ENCODE results near the gene FAM151A.

The FAM151A gene

DNA sequence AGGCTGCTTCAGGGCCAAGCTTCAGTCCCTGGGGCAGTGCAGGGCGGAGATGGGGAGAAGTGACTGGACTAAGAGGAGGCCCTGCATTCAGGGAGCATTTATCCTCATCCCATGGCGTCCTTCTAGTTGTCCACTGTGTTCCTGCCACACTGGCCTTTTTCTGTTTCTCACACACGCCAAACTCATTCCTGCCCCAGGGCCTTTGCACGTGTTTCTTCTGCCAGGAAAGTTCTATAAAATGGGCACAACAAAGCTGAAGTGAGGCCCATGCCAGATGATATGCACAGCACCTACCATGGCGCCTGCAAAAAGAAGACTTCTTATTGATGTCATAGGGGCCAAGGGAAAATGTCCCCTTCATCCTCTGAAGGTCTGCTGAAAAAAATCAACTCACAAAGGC is 42.5 kb upstream of the FAM151A start:
- TF ChIP-seq TEAD4 (IDR thresholded peaks at IDR 0.05) (no peak), EGR1 (IDR thresholded peaks at IDR 0.05) (no peak), FOXM1 (IDR thresholded peaks at IDR 0.05; ENCODE audit: borderline replicate concordance, low read depth) (no peak), YY1 (IDR thresholded peaks at IDR 0.05; ENCODE audit: low read depth) (no peak), ZBTB7A (IDR thresholded peaks at IDR 0.05; ENCODE audit: low read depth) (no peak), CREB1 (IDR thresholded peaks at IDR 0.05; ENCODE audit: low read depth) (no peak), EP300 (IDR thresholded peaks at IDR 0.05; ENCODE audit: borderline replicate concordance) (no peak), CEBPB (IDR thresholded peaks at IDR 0.05) (no peak)
- TF ChIP-seq, protein P1, sequence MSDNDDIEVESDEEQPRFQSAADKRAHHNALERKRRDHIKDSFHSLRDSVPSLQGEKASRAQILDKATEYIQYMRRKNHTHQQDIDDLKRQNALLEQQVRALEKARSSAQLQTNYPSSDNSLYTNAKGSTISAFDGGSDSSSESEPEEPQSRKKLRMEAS (IDR thresholded peaks at IDR 0.05), result no peak

DNA sequence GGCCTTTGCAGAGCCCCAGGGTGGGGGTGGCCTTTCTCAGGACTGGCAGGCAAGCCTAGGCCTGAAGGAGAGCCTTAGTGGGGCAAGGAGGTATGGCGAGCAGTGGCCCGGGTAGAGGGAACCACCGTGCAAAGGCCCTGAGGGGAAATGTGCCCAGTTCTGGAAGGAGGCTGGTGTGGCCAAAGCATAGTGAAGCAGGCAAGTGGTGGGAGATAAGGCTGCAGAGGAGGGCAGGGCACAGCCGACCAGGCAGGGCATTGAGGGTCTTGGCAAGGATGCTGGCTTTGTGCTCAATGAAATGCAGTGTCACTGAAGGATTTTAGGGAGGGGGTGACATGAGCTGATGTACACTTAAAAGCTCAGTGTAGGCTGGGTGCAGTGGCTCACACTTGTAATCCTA is 41.0 kb upstream of the FAM151A start:
- no peak for TF ChIP-seq NFIC (IDR thresholded peaks at IDR 0.05)
- TF ChIP-seq EP300 (IDR thresholded peaks at IDR 0.05; ENCODE audit: borderline replicate concordance), result no peak
- TF ChIP-seq CREB1 (IDR thresholded peaks at IDR 0.05; ENCODE audit: low read depth), result no peak
- TF ChIP-seq, protein P1 (IDR thresholded peaks at IDR 0.05), result no peak
- TF ChIP-seq, protein P2, sequence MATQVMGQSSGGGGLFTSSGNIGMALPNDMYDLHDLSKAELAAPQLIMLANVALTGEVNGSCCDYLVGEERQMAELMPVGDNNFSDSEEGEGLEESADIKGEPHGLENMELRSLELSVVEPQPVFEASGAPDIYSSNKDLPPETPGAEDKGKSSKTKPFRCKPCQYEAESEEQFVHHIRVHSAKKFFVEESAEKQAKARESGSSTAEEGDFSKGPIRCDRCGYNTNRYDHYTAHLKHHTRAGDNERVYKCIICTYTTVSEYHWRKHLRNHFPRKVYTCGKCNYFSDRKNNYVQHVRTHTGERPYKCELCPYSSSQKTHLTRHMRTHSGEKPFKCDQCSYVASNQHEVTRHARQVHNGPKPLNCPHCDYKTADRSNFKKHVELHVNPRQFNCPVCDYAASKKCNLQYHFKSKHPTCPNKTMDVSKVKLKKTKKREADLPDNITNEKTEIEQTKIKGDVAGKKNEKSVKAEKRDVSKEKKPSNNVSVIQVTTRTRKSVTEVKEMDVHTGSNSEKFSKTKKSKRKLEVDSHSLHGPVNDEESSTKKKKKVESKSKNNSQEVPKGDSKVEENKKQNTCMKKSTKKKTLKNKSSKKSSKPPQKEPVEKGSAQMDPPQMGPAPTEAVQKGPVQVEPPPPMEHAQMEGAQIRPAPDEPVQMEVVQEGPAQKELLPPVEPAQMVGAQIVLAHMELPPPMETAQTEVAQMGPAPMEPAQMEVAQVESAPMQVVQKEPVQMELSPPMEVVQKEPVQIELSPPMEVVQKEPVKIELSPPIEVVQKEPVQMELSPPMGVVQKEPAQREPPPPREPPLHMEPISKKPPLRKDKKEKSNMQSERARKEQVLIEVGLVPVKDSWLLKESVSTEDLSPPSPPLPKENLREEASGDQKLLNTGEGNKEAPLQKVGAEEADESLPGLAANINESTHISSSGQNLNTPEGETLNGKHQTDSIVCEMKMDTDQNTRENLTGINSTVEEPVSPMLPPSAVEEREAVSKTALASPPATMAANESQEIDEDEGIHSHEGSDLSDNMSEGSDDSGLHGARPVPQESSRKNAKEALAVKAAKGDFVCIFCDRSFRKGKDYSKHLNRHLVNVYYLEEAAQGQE (IDR thresholded peaks at IDR 0.05; ENCODE audit: low read depth), result no peak
- TF ChIP-seq TAF1 (IDR thresholded peaks at IDR 0.05; ENCODE audit: low read depth), result no peak
- TF ChIP-seq FOXM1 (IDR thresholded peaks at IDR 0.05; ENCODE audit: borderline replicate concordance, low read depth), result no peak
- TF ChIP-seq, protein P3, sequence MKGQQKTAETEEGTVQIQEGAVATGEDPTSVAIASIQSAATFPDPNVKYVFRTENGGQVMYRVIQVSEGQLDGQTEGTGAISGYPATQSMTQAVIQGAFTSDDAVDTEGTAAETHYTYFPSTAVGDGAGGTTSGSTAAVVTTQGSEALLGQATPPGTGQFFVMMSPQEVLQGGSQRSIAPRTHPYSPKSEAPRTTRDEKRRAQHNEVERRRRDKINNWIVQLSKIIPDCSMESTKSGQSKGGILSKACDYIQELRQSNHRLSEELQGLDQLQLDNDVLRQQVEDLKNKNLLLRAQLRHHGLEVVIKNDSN (IDR thresholded peaks at IDR 0.05), result no peak
- no peak for TF ChIP-seq RAD21 (IDR thresholded peaks at IDR 0.05; ENCODE audit: low read depth)
- no peak for TF ChIP-seq ZBTB7A (IDR thresholded peaks at IDR 0.05; ENCODE audit: low read depth)
- no peak for TF ChIP-seq CEBPB (IDR thresholded peaks at IDR 0.05)
- no peak for TF ChIP-seq EGR1 (IDR thresholded peaks at IDR 0.05)
- TF ChIP-seq TEAD4 (IDR thresholded peaks at IDR 0.05), result no peak

DNA sequence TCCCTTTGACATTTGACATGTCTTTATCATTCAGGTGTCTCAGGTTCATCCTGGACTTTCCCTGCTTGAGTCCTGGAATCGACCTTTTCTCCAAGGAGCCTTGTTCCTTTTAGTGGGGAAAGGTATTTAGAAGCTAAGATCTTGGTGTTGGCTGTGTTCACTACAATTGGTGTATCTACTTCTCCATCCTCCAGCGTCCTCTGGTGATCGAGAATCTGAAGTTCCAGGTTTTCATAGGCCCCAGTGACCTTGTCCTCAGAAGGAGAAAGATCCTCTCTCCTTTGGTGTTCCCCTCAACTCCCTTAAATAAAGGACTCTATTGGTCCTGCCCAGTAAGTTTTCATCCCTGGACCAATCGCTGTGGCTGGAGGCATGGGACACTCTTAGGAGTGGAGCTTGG is 40.4 kb upstream of the FAM151A start:
- TF ChIP-seq RAD21 (IDR thresholded peaks at IDR 0.05; ENCODE audit: low read depth), result peak; percentile 21; the same call in 1 of the 2 replicates
- TF ChIP-seq CEBPB (IDR thresholded peaks at IDR 0.05), result no peak

DNA sequence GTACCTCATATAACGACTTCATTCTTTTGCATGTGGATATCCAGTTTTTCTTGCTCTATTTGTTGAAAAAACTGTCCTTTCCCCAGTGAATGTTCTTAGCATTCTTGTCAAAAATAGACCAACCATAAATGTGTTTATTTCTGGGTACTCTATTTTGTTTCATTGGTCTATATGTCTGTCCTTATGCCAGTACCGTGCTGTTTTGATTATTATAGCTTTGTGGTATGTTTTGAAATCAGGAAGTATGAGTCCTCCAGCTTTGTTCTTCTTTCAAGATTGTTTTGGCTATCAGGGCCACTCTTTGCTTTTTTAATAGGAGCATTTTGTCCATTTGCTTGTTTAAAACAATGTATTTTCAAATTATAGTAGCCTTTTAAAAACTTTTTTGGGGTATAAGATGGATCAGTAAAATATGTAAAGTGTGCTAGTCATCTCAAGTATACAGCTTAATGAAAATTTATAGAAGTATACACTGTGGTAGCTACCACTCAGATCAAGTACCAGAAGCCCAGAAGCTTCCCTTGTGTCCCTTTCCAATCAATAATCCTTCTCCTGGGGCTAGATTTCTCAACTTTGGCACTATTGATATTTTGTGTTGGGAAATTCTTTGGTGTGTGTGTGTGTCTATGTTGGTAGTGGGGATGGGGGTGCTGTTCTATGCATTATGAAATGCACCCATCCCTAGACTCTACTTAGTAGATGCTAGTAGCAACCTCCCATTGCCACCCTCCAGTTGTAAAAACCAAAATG is 35.0 kb upstream of the FAM151A start:
- TF ChIP-seq EP300 (IDR thresholded peaks at IDR 0.05; ENCODE audit: borderline replicate concordance) (no peak), NFIC (IDR thresholded peaks at IDR 0.05) (no peak), TAF1 (IDR thresholded peaks at IDR 0.05; ENCODE audit: low read depth) (no peak), ZBTB7A (IDR thresholded peaks at IDR 0.05; ENCODE audit: low read depth) (no peak), CEBPB (IDR thresholded peaks at IDR 0.05) (no peak), FOXM1 (IDR thresholded peaks at IDR 0.05; ENCODE audit: borderline replicate concordance, low read depth) (no peak), YY1 (IDR thresholded peaks at IDR 0.05; ENCODE audit: low read depth) (no peak), TEAD4 (IDR thresholded peaks at IDR 0.05) (no peak), EGR1 (IDR thresholded peaks at IDR 0.05) (no peak), TCF12 (IDR thresholded peaks at IDR 0.05; ENCODE audit: low read depth) (no peak)
- TF ChIP-seq, protein P1 (IDR thresholded peaks at IDR 0.05), result no peak
- TF ChIP-seq, protein P2 (IDR thresholded peaks at IDR 0.05; ENCODE audit: low read depth), result no peak

DNA sequence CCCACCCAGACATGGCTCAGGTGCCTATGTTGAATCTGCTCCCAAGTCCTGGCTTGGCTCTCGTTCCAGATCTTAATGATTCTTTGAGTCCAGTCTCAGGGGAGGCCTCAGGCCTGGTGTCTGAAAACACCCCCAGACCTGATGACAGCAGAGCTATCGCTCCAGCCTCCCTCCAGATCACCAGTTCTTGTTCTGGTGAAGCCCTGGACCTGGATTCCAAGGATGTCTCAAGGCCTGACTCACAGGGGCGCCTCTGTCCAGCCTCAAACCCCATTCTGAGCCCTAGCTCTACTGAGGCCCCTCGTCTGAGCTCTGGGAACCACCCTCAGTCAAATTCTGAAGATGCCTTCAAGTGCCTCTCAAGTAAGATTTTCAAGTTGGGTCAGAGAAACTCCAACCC is 29.7 kb upstream of the FAM151A start:
- TF ChIP-seq TEAD4 (IDR thresholded peaks at IDR 0.05) (0 out of 2 replicates have a peak, but pooled peaks have one; percentile 13), CREB1 (IDR thresholded peaks at IDR 0.05; ENCODE audit: low read depth) (no peak)
- TF ChIP-seq, protein P2 (IDR thresholded peaks at IDR 0.05; ENCODE audit: low read depth), result 0 out of 2 replicates have a peak, but pooled peaks have one; percentile 27
